HCT116 (cell line): ENCODE results near the gene RNF217. TPM values are rescaled to one million over a fixed set of nuclear protein-coding genes. Genes with fewer than 3 reads are reported as not detected.
"Not testable (repeated sequence)": the region's sequence is repeated elsewhere in the genome, so short reads cannot be mapped to it uniquely, and the experiment has no call there.

Source experiments
- ATAC-seq: fragments of 200-7000 bp; cut with Tn5 transposase; 2 replicates; pipeline ENCODE4 v1.9.1; 2020; ENCODE audit warnings: mild to moderate bottlenecking, moderate library complexity
- BruUV-seq: library from RNA; stranded (reverse); fragments of 400-500 nt; replicated peaks from 2 replicates; lab custom pipeline; 2021; lab: Mats Ljungman, UMichigan
- CTCF ChIA-PET: fragments of 300-600 bp; sonication (Branson Sonifier 250); formaldehyde crosslinking; loops from one replicate; lab custom pipeline; 2021; ENCODE audit warnings: antibody characterized with exemption; lab: Charles Lee
- POLR2A ChIA-PET: fragments of 300-600, 350-600 bp; sonication (Branson Sonifier 250); formaldehyde crosslinking; loops from one replicate; lab custom pipeline; 2021; ENCODE audit warnings: antibody characterized with exemption; lab: Charles Lee
- RAD21 ChIA-PET, 2 experiments: fragments of 300-600 bp; sonication (Branson Sonifier 250); formaldehyde crosslinking; loops; one replicate each; lab custom pipeline; 2023; ENCODE audit warnings: low total read pairs in 2 of 2; ENCODE audit not compliant: uncharacterized antibody in 2 of 2, unreplicated experiment in 2 of 2, low non-redundant PET in 1 of 2; lab: Charles Lee
- DNase-seq: peaks from one replicate; pipeline ENCODE4 v3.0.0-alpha.2; 2010; ENCODE audit warnings: low read depth, low spot score
- H2AFZ ChIP-seq: fragments of 200-600 bp; shearing (Covaris generic), sonication (generic); 2 replicates; pipeline ENCODE4 v1.6.1; 2017; ENCODE audit warnings: low read depth, mixed run types, mixed read lengths, antibody characterized with exemption, low read length; ENCODE audit not compliant: poor library complexity, severe bottlenecking
- H3K27ac ChIP-seq: 2 replicates; pipeline ENCODE4 v1.5.1; 2012; ENCODE audit warnings: low read depth, low read length
- H3K27me3 ChIP-seq: fragments of 200-600 bp; sonication (generic); 2 replicates; pipeline ENCODE4 v1.6.1; 2016; ENCODE audit warnings: mixed run types, low read length, mixed read lengths; ENCODE audit not compliant: insufficient read depth
- H3K36me3 ChIP-seq, 2 experiments: fragments of 200-500 bp in 1 of 2; fragments of 200-600 bp in 1 of 2; sonication (Bioruptor generic) in 1 of 2; sonication (generic) in 1 of 2; 2 replicates each; pipeline versions ENCODE4 v1.5.1 to v1.6.1; 2014 to 2016; ENCODE audit warnings: low read length in 2 of 2, inconsistent platforms in 1 of 2, mixed read lengths in 1 of 2, mixed run types in 1 of 2; ENCODE audit not compliant: insufficient read depth in 2 of 2, control insufficient read depth in 1 of 2
- H3K4me1 ChIP-seq, 2 experiments: fragments of 200-600 bp in 1 of 2; sonication (generic) in 1 of 2; 2 replicates each; pipeline versions ENCODE4 v1.5.1 to v1.6.1; 2012 to 2017; ENCODE audit warnings: low read length in 2 of 2, inconsistent platforms in 1 of 2, mild to moderate bottlenecking in 1 of 2, mixed read lengths in 1 of 2, mixed run types in 1 of 2, moderate library complexity in 1 of 2; ENCODE audit not compliant: insufficient read depth in 2 of 2, control insufficient read depth in 1 of 2
- H3K4me2 ChIP-seq: fragments of 200-600 bp; sonication (generic); 2 replicates; pipeline ENCODE4 v1.6.1; 2017; ENCODE audit warnings: mixed run types, low read length, mixed read lengths
- H3K4me3 ChIP-seq, 2 experiments: fragments of 200-600 bp in 1 of 2; sonication (generic) in 1 of 2; replicated peaks in 1 of 2; 2 replicates each; pipeline ENCODE4 v1.5.1; 2011 to 2016; ENCODE audit warnings: low read length in 2 of 2, control low read depth in 1 of 2, low read depth in 1 of 2, mild to moderate bottlenecking in 1 of 2, mixed read lengths in 1 of 2, mixed run types in 1 of 2
- H3K79me2 ChIP-seq: fragments of 200-600 bp; sonication (generic); 2 replicates; pipeline ENCODE4 v1.6.1; 2017; ENCODE audit warnings: mild to moderate bottlenecking, mixed run types, low read length, moderate library complexity, mixed read lengths; ENCODE audit not compliant: insufficient read depth
- H3K9ac ChIP-seq: fragments of 200-600 bp; sonication (generic); 2 replicates; pipeline ENCODE4 v1.6.1; 2016; ENCODE audit warnings: low read length, mixed read lengths
- H3K9me2 ChIP-seq: fragments of 200-600 bp; sonication (generic), shearing (Covaris generic); 2 replicates; pipeline ENCODE4 v1.6.1; 2017; ENCODE audit warnings: mixed run types, mild to moderate bottlenecking, moderate library complexity; ENCODE audit not compliant: insufficient read depth
- H3K9me3 ChIP-seq, 2 experiments: fragments of 200-500 bp in 1 of 2; fragments of 200-600 bp in 1 of 2; sonication (Bioruptor generic) in 1 of 2; sonication (generic) in 1 of 2; 2 replicates each; pipeline ENCODE4 v1.6.1; 2014 to 2017; ENCODE audit warnings: low read length in 2 of 2, mixed read lengths in 2 of 2, inconsistent platforms in 1 of 2, low read depth in 1 of 2, mild to moderate bottlenecking in 1 of 2, mixed run types in 1 of 2, moderate library complexity in 1 of 2; ENCODE audit not compliant: control insufficient read depth in 1 of 2, insufficient read depth in 1 of 2
- H4K20me1 ChIP-seq: fragments of 200-600 bp; sonication (generic), shearing (Covaris generic); 2 replicates; pipeline ENCODE4 v1.6.1; 2017; ENCODE audit warnings: mixed run types, mild to moderate bottlenecking, moderate library complexity; ENCODE audit not compliant: insufficient read depth
- CBX3 ChIP-seq: IDR thresholded peaks from 2 replicates; pipeline ENCODE4 v1.6.1; 2012; ENCODE audit warnings: low read depth
- CEBPB ChIP-seq: IDR thresholded peaks from 2 replicates; pipeline ENCODE4 v1.6.1; 2012; ENCODE audit warnings: low read depth
- EZH2phosphoT487 ChIP-seq: fragments of 200-600 bp; IDR thresholded peaks from 2 replicates; pipeline ENCODE4 v1.6.1; 2018; ENCODE audit warnings: antibody characterized with exemption, borderline replicate concordance
- RAD21 ChIP-seq: IDR thresholded peaks from 2 replicates; pipeline ENCODE4 v1.6.1; 2012; ENCODE audit warnings: low read depth, mild to moderate bottlenecking
- intact Hi-C: fragments of 100-400 bp; cut with micrococcal nuclease; formaldehyde crosslinking; loops from 2 replicates; pipeline ENCODE4 v1.10.0; 2022
- total RNA-seq: library from RNA; stranded (reverse); gene quantifications from one replicate; pipeline ENCODE4 v1.2.1, GENCODE V29; 2021; ENCODE audit not compliant: unreplicated experiment
- TF ChIP-seq, protein P1 (sequence below), 3 experiments: fragments of 200-600 bp in 1 of 3; sonication (generic) in 1 of 3; IDR thresholded peaks in 2 of 3; conservative IDR thresholded peaks in 1 of 3; 2 replicates each; pipeline ENCODE4 v1.5.1; 2012 to 2017; ENCODE audit warnings: low read depth in 2 of 3, low read length in 2 of 3, antibody characterized with exemption in 1 of 3, borderline replicate concordance in 1 of 3, control low read depth in 1 of 3, mild to moderate bottlenecking in 1 of 3, mixed read lengths in 1 of 3, mixed run types in 1 of 3, moderate library complexity in 1 of 3; ENCODE audit not compliant: insufficient read depth in 1 of 3

Gene RNF217
- total RNA-seq, 1 experiment from 2014 or later, result 20.4 TPM

DNA sequence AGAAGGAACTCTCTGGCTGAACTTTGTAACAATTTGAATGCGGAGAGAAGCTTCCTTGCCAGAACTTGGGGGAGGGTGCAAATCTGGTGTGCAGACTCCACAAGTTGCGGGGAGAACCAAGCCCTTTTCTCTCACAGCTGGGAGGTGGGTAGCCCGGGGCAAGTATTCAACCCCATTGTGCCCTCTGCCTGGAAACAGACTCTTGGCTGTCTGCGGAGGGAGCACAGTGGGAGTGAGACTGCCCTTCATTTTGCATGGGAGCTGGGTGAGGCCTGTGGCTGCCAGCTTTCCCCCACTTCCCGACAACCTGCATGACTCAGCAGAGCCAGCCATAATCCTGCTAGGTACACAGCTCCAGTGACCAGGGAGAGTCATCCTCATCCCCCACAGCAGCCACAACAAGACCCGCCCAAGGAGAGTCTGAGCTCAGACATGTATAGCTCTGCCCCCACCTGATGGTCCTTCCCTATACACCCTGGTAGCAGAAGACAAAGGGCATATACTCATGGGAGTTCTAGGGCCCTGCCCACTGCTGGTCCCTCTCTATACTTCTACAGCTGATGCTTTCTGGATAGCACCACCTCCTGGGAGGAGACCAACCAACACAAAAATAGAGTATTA is 161.9 kb downstream of the RNF217 start:
- Histone ChIP-seq H3K9ac (no peak overlapping the region), H3K4me1 (peaks cover 5 to 14% of the 10 kb centered on the region in 2 experiments; a peak in 3 of 4 replicates), H2AFZ (peak overlapping the region; percentile 47), H3K79me2 (no peaks in the 10 kb centered on the region), H3K4me3 (0 out of 4 replicates have a peak overlapping the region, but pooled peaks of 1 of the 2 experiments have one; percentile 8), H3K27ac (peak overlapping the region; percentile 4; the same call in 1 of the 2 replicates), H3K9me2 (no peaks in the 10 kb centered on the region), H3K36me3 (no peaks in the 10 kb centered on the region), H3K27me3 (no peaks in the 10 kb centered on the region), H3K4me2 (peak overlapping the region; percentile 42), H3K9me3 (no peaks in the 10 kb centered on the region), H4K20me1 (no peaks in the 10 kb centered on the region)
- CTCF ChIA-PET, result interaction anchor here (1.1 to 2.9 kb wide), 3 partner anchors 10 to 254 kb away, joined by 3 to 18 read pairs (median 12); no protein-coding TSS in a partner anchor
- RAD21 ChIA-PET, result interaction anchor here in 1 of 2 experiments (0.9 kb wide), 1 partner anchor 254 kb away, joined by 3 read pairs; no protein-coding TSS in a partner anchor
- no TSS peak for BruUV-seq
- POLR2A ChIA-PET, result interaction anchor here (0.8 to 1.0 kb wide), 2 partner anchors 24 to 29 kb away, joined by 3 to 5 read pairs; partner anchors contain the start of gene TPD52L1
- intact Hi-C loops, result no loop called here
- DNase-seq, result peak; percentile 8
- ATAC-seq, result peak; percentile 85
- TF ChIP-seq, protein P1, sequence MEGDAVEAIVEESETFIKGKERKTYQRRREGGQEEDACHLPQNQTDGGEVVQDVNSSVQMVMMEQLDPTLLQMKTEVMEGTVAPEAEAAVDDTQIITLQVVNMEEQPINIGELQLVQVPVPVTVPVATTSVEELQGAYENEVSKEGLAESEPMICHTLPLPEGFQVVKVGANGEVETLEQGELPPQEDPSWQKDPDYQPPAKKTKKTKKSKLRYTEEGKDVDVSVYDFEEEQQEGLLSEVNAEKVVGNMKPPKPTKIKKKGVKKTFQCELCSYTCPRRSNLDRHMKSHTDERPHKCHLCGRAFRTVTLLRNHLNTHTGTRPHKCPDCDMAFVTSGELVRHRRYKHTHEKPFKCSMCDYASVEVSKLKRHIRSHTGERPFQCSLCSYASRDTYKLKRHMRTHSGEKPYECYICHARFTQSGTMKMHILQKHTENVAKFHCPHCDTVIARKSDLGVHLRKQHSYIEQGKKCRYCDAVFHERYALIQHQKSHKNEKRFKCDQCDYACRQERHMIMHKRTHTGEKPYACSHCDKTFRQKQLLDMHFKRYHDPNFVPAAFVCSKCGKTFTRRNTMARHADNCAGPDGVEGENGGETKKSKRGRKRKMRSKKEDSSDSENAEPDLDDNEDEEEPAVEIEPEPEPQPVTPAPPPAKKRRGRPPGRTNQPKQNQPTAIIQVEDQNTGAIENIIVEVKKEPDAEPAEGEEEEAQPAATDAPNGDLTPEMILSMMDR (IDR thresholded peaks at IDR 0.05 in 2 of 3, conservative IDR thresholded peaks at IDR 0.05 in 1 of 3; ENCODE audit: borderline replicate concordance in 1 of 3, insufficient read depth in 1 of 3, low read depth in 2 of 3, low read length in 2 of 3), result peak in 2 of 3 experiments; percentile 20 to 30; a peak in 2 of 6 replicates
- peak; percentile 23; the same call in 1 of the 2 replicates for TF ChIP-seq RAD21
- 0 out of 2 replicates have a peak, but pooled peaks have one; percentile 7 for TF ChIP-seq CBX3
- TF ChIP-seq EZH2phosphoT487, result no peak
- no peak for TF ChIP-seq CEBPB

DNA sequence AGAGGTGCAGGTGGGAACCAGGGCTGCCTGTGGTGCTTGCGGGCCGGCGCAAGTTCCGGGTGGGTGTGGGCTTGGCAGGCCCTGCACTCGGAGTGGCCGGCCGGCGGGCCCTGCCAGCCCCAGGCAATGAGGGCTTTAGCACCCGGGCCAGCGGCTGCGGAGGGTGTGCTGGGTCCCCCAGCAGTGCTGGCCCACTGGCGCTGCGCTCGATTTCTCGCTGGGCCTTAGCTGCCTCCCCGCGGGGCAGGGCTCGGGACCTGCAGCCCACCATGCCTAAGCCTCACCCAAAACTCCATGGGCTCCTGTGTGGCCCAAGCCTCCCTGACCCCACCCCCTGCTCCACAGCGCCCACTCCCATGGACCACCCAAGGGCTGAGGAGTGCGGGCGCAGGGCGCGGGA is 163.6 kb downstream of the RNF217 start:
- H3K27ac ChIP-seq, H3K36me3 ChIP-seq, DNase-seq, H3K27me3 ChIP-seq, ATAC-seq, H4K20me1 ChIP-seq, H3K9ac ChIP-seq, RAD21 ChIA-PET, H3K9me2 ChIP-seq, H3K9me3 ChIP-seq, H3K79me2 ChIP-seq, H3K4me3 ChIP-seq, POLR2A ChIA-PET, H2AFZ ChIP-seq, H3K4me2 ChIP-seq, BruUV-seq, intact Hi-C loops, CTCF ChIA-PET: not testable (repeated sequence)
- peaks cover 5 to 14% of the 10 kb centered on the region in 2 experiments; a peak in 3 of 4 replicates for H3K4me1 ChIP-seq
